Mesodermal cell (in vitro differentiated cells): ENCODE measurements around the gene TCP1.
"Not testable (repeated sequence)": the region's sequence is repeated elsewhere in the genome, so short reads cannot be mapped to it uniquely, and the experiment has no call there.

Experiments
- H3K27ac ChIP-seq: 2 replicates; pipeline ENCODE4 v1.7.0; 2013; ENCODE audit warnings: mild to moderate bottlenecking, low read depth, low read length, moderate library complexity; ENCODE audit not compliant: severe bottlenecking
- H3K36me3 ChIP-seq: 2 replicates; pipeline ENCODE4 v1.7.1; 2013; ENCODE audit warnings: mild to moderate bottlenecking, low read length, moderate library complexity; ENCODE audit not compliant: control insufficient read depth, insufficient read depth
- H3K4me1 ChIP-seq: one replicate; pipeline ENCODE4 v1.7.1; 2013; ENCODE audit warnings: mild to moderate bottlenecking, low read length; ENCODE audit not compliant: insufficient read depth, control insufficient read depth, poor library complexity, severe bottlenecking
- H3K4me3 ChIP-seq: 2 replicates; pipeline ENCODE4 v1.7.0; 2013; ENCODE audit warnings: low read length, control low read depth, mild to moderate bottlenecking; ENCODE audit not compliant: insufficient read depth, poor library complexity, severe bottlenecking; ENCODE audit errors: extremely low read depth
- H3K9me3 ChIP-seq: 2 replicates; pipeline ENCODE4 v1.7.1; 2013; ENCODE audit warnings: mild to moderate bottlenecking, low read length, moderate library complexity; ENCODE audit not compliant: control insufficient read depth
- WGBS, 2 experiments: methylation state at CpG; one replicate each; pipeline ENCODE4 v1.1.5; 2013; ENCODE audit warnings: missing lambda C conversion rate in 2 of 2; ENCODE audit not compliant: insufficient coverage in 2 of 2; 5-methylcytosine and 5-hydroxymethylcytosine counted together

Gene TCP1

GRCh38 chr6:159754959-159755914, 34.2 kb downstream of the TCP1 start:
- no peak overlapping the region for H3K4me3 ChIP-seq
- no peaks in the 10 kb centered on the region for H3K9me3 ChIP-seq
- peaks cover 31% of the 10 kb centered on the region for H3K4me1 ChIP-seq
- WGBS, 2 experiments = 95 to 96% methylated on average over 4 to 5 of the region's 15 CpGs
- peaks cover 81% of the 10 kb centered on the region for H3K36me3 ChIP-seq
- H3K27ac ChIP-seq = peak overlapping the region; percentile 32

GRCh38 chr6:159754401-159754800, 35.0 kb downstream of the TCP1 start:
- Histone ChIP-seq H3K4me3 (no peak overlapping the region), H3K9me3 (no peaks in the 10 kb centered on the region), H3K4me1 (peaks cover 22% of the 10 kb centered on the region), H3K27ac (no peak overlapping the region), H3K36me3 (peaks cover 79% of the 10 kb centered on the region)
- WGBS, 2 experiments = 75 to 86% methylated on average over 1 to 2 of the region's 2 CpGs

- 95 to 100% methylated on average over 4 to 5 of the region's 6 CpGs for WGBS, 2 experiments
- H3K9me3 ChIP-seq = no peaks in the 10 kb centered on the region
Observed at GRCh38 chr6:159753081-159753872, 36.1 kb downstream of the TCP1 start.

GRCh38 chr6:159751448-159751847, 38.0 kb downstream of the TCP1 start:
- Histone ChIP-seq H3K9me3 (no peaks in the 10 kb centered on the region), H3K4me3 (no peak overlapping the region), H3K4me1 (peaks cover under 1% of the 10 kb centered on the region), H3K36me3 (peaks cover 77% of the 10 kb centered on the region), H3K27ac (no peak overlapping the region)
- 100% methylated on average over 1 to 2 of the region's 3 CpGs for WGBS, 2 experiments

More at GRCh38 chr6:159753081-159753872, 36.1 kb downstream of the TCP1 start:
- Histone ChIP-seq H3K4me3 (no peak overlapping the region), H3K36me3 (peaks cover 81% of the 10 kb centered on the region), H3K4me1 (peaks cover 11% of the 10 kb centered on the region), H3K27ac (no peak overlapping the region)

- H3K27ac ChIP-seq, H3K4me3 ChIP-seq, H3K9me3 ChIP-seq, H3K4me1 ChIP-seq: not testable (repeated sequence)
- WGBS, 2 experiments = 80% methylated on average over 2 of the region's 7 CpGs; no CpG with 5 or more reads in 1 of the 2 experiments
- H3K36me3 ChIP-seq = peaks cover 81% of the 10 kb centered on the region
Observed at GRCh38 chr6:159748127-159748526, 41.3 kb downstream of the TCP1 start.

- H3K4me1 ChIP-seq = no peaks in the 10 kb centered on the region
- no peak overlapping the region for H3K4me3 ChIP-seq
- no peak overlapping the region for H3K27ac ChIP-seq
- WGBS, 2 experiments = no CpG with 5 or more reads among the region's 1 CpG
- H3K9me3 ChIP-seq = no peaks in the 10 kb centered on the region
- H3K36me3 ChIP-seq = peaks cover 81% of the 10 kb centered on the region
Observed at GRCh38 chr6:159746759-159747158, 42.6 kb downstream of the TCP1 start.

GRCh38 chr6:159745081-159745480, 44.3 kb downstream of the TCP1 start:
- no peak overlapping the region for H3K27ac ChIP-seq
- H3K9me3 ChIP-seq = no peaks in the 10 kb centered on the region
- no peak overlapping the region for H3K4me3 ChIP-seq
- no peaks in the 10 kb centered on the region for H3K4me1 ChIP-seq
- 82 to 100% methylated on average over 4 to 5 of the region's 7 CpGs for WGBS, 2 experiments
- peaks cover 85% of the 10 kb centered on the region for H3K36me3 ChIP-seq

- no peaks in the 10 kb centered on the region for H3K4me1 ChIP-seq
- H3K27ac ChIP-seq = no peak overlapping the region
- 88 to 90% methylated on average over 1 of the region's 1 CpG for WGBS, 2 experiments
- no peaks in the 10 kb centered on the region for H3K9me3 ChIP-seq
- peaks cover 87% of the 10 kb centered on the region for H3K36me3 ChIP-seq
- H3K4me3 ChIP-seq = no peak overlapping the region
Observed at GRCh38 chr6:159742165-159742564, 47.2 kb downstream of the TCP1 start.

- WGBS, 2 experiments = no CpG with 5 or more reads among the region's 3 CpGs
- Histone ChIP-seq H3K4me3 (no peak overlapping the region), H3K4me1 (no peaks in the 10 kb centered on the region), H3K27ac (no peak overlapping the region), H3K9me3 (no peaks in the 10 kb centered on the region), H3K36me3 (peaks cover 68% of the 10 kb centered on the region)
Observed at GRCh38 chr6:159739341-159739740, 50.1 kb downstream of the TCP1 start.

- 82 to 92% methylated on average over 5 to 7 of the region's 7 CpGs for WGBS, 2 experiments
- Histone ChIP-seq H3K9me3 (no peaks in the 10 kb centered on the region), H3K4me1 (no peaks in the 10 kb centered on the region), H3K36me3 (peaks cover 53% of the 10 kb centered on the region), H3K4me3 (no peak overlapping the region), H3K27ac (no peak overlapping the region)
Observed at GRCh38 chr6:159736908-159737307, 52.5 kb downstream of the TCP1 start.
